PC-9 (cell line): ENCODE results near the gene GLIPR2. TPM values are rescaled to one million over a fixed set of nuclear protein-coding genes. Genes with fewer than 3 reads are reported as not detected.
"Not testable (repeated sequence)": the region's sequence is repeated elsewhere in the genome, so short reads cannot be mapped to it uniquely, and the experiment has no call there.

Experiments used
- BruUV-seq: library from RNA; stranded (reverse); fragments of 400-500 nt; replicated peaks from 2 replicates; lab custom pipeline; 2021; lab: Mats Ljungman, UMichigan
- CTCF ChIA-PET: fragments of 300-600 bp; sonication (Branson Sonifier 250); formaldehyde crosslinking; loops from one replicate; lab custom pipeline; 2022; ENCODE audit warnings: antibody characterized with exemption; lab: Charles Lee
- POLR2A ChIA-PET: fragments of 300-600 bp; sonication (Branson Sonifier 250); formaldehyde crosslinking; loops from one replicate; lab custom pipeline; 2022; ENCODE audit warnings: antibody characterized with exemption; ENCODE audit not compliant: unreplicated experiment; lab: Charles Lee
- DNase-seq, 2 experiments: peaks; one replicate each; pipeline versions ENCODE4 v3.0.0 to v3.0.0-alpha.2; 2015 to 2022; ENCODE audit warnings: mixed read lengths in 1 of 2
- H2AFZ ChIP-seq: fragments of 200-600 bp; sonication (generic); 2 replicates; pipeline ENCODE4 v1.8.1; 2017; ENCODE audit warnings: antibody characterized with exemption
- H3F3A ChIP-seq: fragments of 200-600 bp; sonication (generic); 2 replicates; pipeline ENCODE4 v1.8.1; 2017; ENCODE audit warnings: antibody characterized with exemption, mild to moderate bottlenecking, low read depth; ENCODE audit not compliant: insufficient read depth
- H3K27ac ChIP-seq: fragments of 200-600 bp; sonication (generic); 2 replicates; pipeline ENCODE4 v1.6.1; 2016; ENCODE audit warnings: mixed run types
- H3K27me3 ChIP-seq: fragments of 200-600 bp; sonication (generic); 2 replicates; pipeline ENCODE4 v1.6.1; 2016; ENCODE audit warnings: low read depth, mixed run types; ENCODE audit not compliant: insufficient read depth
- H3K36me3 ChIP-seq: fragments of 200-600 bp; sonication (generic); 2 replicates; pipeline ENCODE4 v1.6.1; 2016; ENCODE audit warnings: low read depth, mixed run types
- H3K4me1 ChIP-seq: fragments of 200-600 bp; sonication (generic); replicated peaks from 2 replicates; pipeline ENCODE4 v1.6.1; 2016; ENCODE audit warnings: mixed run types; ENCODE audit not compliant: insufficient read depth
- H3K4me2 ChIP-seq: fragments of 200-600 bp; sonication (generic); 2 replicates; pipeline ENCODE4 v1.6.1; 2017; ENCODE audit warnings: mixed run types
- H3K4me3 ChIP-seq: fragments of 200-600 bp; sonication (generic); 2 replicates; pipeline ENCODE4 v1.6.1; 2016; ENCODE audit warnings: mixed run types
- H3K79me2 ChIP-seq: fragments of 200-600 bp; sonication (generic); 2 replicates; pipeline ENCODE4 v1.6.1; 2017; ENCODE audit warnings: low read depth, mixed run types
- H3K9me2 ChIP-seq: fragments of 200-600 bp; sonication (generic); 2 replicates; pipeline ENCODE4 v1.8.1; 2017; ENCODE audit warnings: mild to moderate bottlenecking; ENCODE audit not compliant: insufficient read depth
- H3K9me3 ChIP-seq: fragments of 200-600 bp; sonication (generic); 2 replicates; pipeline ENCODE4 v1.8.1; 2016; ENCODE audit warnings: low read depth; ENCODE audit not compliant: insufficient read depth
- H4K20me1 ChIP-seq: fragments of 200-600 bp; sonication (generic); 2 replicates; pipeline ENCODE4 v1.8.1; 2017; ENCODE audit not compliant: insufficient read depth
- CTCF ChIP-seq: fragments of 200-600 bp; sonication (generic); conservative IDR thresholded peaks from 2 replicates; pipeline ENCODE4 v1.6.1; 2017; ENCODE audit warnings: mixed run types, antibody characterized with exemption, mild to moderate bottlenecking, moderate library complexity
- EZH2 ChIP-seq: fragments of 200-600 bp; sonication (generic); IDR thresholded peaks from 2 replicates; pipeline ENCODE4 v1.8.0; 2017; ENCODE audit warnings: antibody characterized with exemption, low read depth
- intact Hi-C: fragments of 100-400 bp; cut with micrococcal nuclease; formaldehyde crosslinking; loops from one replicate; pipeline ENCODE4 v1.10.0; 2022; ENCODE audit not compliant: unreplicated experiment
- total RNA-seq: library from RNA; stranded (reverse); gene quantifications from 2 replicates; pipeline ENCODE4 v1.2.3, GENCODE V29; 2021

Gene GLIPR2
- total RNA-seq, 1 experiment from 2014 or later: 3.9 TPM

DNA sequence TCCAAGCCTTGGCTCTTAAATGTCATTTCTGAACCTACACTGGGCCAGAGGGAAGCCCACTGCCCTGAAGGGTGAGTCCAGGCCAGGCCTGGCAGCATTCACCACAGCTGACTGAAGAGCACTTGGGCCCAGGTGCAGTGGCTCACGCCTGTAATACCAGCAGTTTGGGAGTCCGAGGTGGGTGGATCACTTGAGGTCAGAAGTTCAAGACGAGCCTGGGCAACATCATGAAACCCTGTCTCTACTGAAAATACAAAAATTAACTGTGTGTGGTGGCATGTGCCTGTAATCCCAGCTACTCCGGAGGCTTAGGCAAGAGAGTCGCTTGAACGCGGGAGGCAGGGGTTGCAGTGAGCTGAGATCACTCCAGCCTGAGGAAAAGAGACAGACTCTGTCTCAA is 37.7 kb downstream of the GLIPR2 start:
- Histone ChIP-seq H3K9me2 (no peaks in the 10 kb centered on the region), H3K4me1 (no peaks in the 10 kb centered on the region), H3K27me3 (no peaks in the 10 kb centered on the region), H2AFZ (no peak overlapping the region), H3K4me2 (no peak overlapping the region), H3K9me3 (no peaks in the 10 kb centered on the region), H3K79me2 (no peaks in the 10 kb centered on the region), H3K4me3 (no peak overlapping the region), H3F3A (no peaks in the 10 kb centered on the region), H3K36me3 (no peaks in the 10 kb centered on the region), H3K27ac (no peak overlapping the region), H4K20me1 (no peaks in the 10 kb centered on the region)
- CTCF ChIA-PET: no interaction called here
- POLR2A ChIA-PET: no interaction called here
- BruUV-seq: no TSS peak
- intact Hi-C loops: no loop called here
- no peak for TF ChIP-seq CTCF
- no peak for TF ChIP-seq EZH2
- DNase-seq: no peak

GRCh38 chr9:36174731-36175130 is 38.2 kb downstream of the GLIPR2 start:
- H4K20me1 ChIP-seq: no peaks in the 10 kb centered on the region
- H3K4me1 ChIP-seq: no peaks in the 10 kb centered on the region
- no peak overlapping the region for H3K27ac ChIP-seq
- no peak for TF ChIP-seq CTCF
- POLR2A ChIA-PET: no interaction called here
- BruUV-seq: no TSS peak
- no peaks in the 10 kb centered on the region for H3K9me2 ChIP-seq
- CTCF ChIA-PET: no interaction called here
- no peaks in the 10 kb centered on the region for H3K27me3 ChIP-seq
- H3K36me3 ChIP-seq: no peaks in the 10 kb centered on the region
- H3K79me2 ChIP-seq: no peaks in the 10 kb centered on the region
- H3K4me2 ChIP-seq: no peak overlapping the region
- H3K9me3 ChIP-seq: no peaks in the 10 kb centered on the region
- intact Hi-C loops: no loop called here
- no peak for DNase-seq
- H3K4me3 ChIP-seq: no peak overlapping the region
- no peak overlapping the region for H2AFZ ChIP-seq
- H3F3A ChIP-seq: no peaks in the 10 kb centered on the region

DNA sequence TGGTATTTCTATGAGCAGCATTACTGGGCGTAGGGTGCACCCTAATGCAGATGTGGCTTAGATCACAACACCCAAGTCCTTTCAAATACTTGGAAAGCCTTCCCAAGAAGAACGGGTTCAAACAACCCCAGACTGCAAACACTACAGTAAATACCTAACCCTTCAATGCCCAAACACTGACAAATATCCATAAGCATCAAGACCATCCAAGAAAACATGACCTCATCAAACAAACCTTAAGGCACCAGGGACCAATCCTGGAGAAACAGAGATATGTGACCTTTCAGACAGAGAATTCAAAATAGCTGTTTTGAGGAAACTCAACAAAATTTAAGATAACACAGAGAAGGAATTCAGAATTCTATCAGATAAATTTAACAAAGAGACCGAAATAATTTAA is 38.7 kb downstream of the GLIPR2 start:
- H2AFZ ChIP-seq, H3K9me3 ChIP-seq, H3K4me3 ChIP-seq, BruUV-seq, H3K27me3 ChIP-seq, H3F3A ChIP-seq, H3K36me3 ChIP-seq, H3K9me2 ChIP-seq, H3K79me2 ChIP-seq, POLR2A ChIA-PET, H3K27ac ChIP-seq, DNase-seq, H4K20me1 ChIP-seq, intact Hi-C loops, H3K4me1 ChIP-seq, H3K4me2 ChIP-seq, CTCF ChIA-PET: not testable (repeated sequence)

DNA sequence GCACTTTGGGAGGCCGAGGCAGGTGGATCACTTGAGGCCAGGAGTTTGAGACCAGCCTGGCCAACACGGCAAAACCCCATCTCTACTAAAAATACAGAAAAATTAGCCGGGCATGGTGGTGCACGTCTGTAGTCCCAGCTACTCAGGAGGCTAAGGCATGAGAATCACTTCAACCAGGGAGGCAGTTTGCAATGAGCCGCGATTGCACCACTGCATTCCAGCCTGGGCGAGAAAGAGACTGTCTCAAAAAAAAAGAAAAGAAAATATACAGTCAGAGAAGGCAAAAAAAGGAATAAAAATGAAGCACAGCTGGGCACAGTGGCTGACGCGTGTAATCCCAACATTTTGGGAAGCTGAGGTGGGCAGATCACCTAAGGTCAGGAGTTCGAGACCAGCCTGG is 40.0 kb downstream of the GLIPR2 start:
- BruUV-seq, H3K36me3 ChIP-seq, CTCF ChIA-PET, DNase-seq, H3K9me3 ChIP-seq, H3K4me3 ChIP-seq, POLR2A ChIA-PET, H2AFZ ChIP-seq, H3K27ac ChIP-seq, H3K9me2 ChIP-seq, H4K20me1 ChIP-seq, H3K79me2 ChIP-seq, H3K27me3 ChIP-seq, H3K4me1 ChIP-seq, H3K4me2 ChIP-seq, H3F3A ChIP-seq, intact Hi-C loops: not testable (repeated sequence)
